GM18909 (cell line): ENCODE results near the gene KRT28.

ENCODE experiments used
- ATAC-seq: cut with Tn5 transposase; IDR thresholded peaks from one replicate; pipeline ENCODE4 v1.9.1; 2021; ENCODE audit warnings: mild to moderate bottlenecking; ENCODE audit not compliant: unreplicated experiment, poor library complexity

KRT28 gene

GRCh38 chr17:40799859-40800258 lies at the start of gene KRT28:
KRT28 (minus strand) TSS chr17:40799959; CDS start chr17:40799893, 66 bp downstream.
- ATAC-seq: no peak

- ATAC-seq: no peak
Observed at GRCh38 chr17:40848583-40849235, 49.0 kb upstream of the KRT28 start.

- ATAC-seq: no peak
Observed at GRCh38 chr17:40846515-40847144, 46.9 kb upstream of the KRT28 start.

GRCh38 chr17:40844671-40845107 lies 44.9 kb upstream of the KRT28 start:
- no peak for ATAC-seq

GRCh38 chr17:40843242-40843641 lies 43.5 kb upstream of the KRT28 start:
- no peak for ATAC-seq

GRCh38 chr17:40841246-40841645 lies 41.5 kb upstream of the KRT28 start:
- ATAC-seq: no peak

- no peak for ATAC-seq
Observed at GRCh38 chr17:40839194-40839593, 39.4 kb upstream of the KRT28 start.

- ATAC-seq: no peak
Observed at GRCh38 chr17:40836020-40836419, 36.3 kb upstream of the KRT28 start.

GRCh38 chr17:40833882-40834281 lies 34.1 kb upstream of the KRT28 start:
- ATAC-seq: no peak

- no peak for ATAC-seq
Observed at GRCh38 chr17:40832840-40833239, 33.1 kb upstream of the KRT28 start.

- ATAC-seq: no peak
Observed at GRCh38 chr17:40830085-40830776, 30.5 kb upstream of the KRT28 start.

GRCh38 chr17:40828454-40829044 lies 28.8 kb upstream of the KRT28 start:
- no peak for ATAC-seq

- ATAC-seq: no peak
Observed at GRCh38 chr17:40827746-40828453, 28.1 kb upstream of the KRT28 start.

- no peak for ATAC-seq
Observed at GRCh38 chr17:40825599-40825998, 25.8 kb upstream of the KRT28 start.

- ATAC-seq: no peak
Observed at GRCh38 chr17:40824015-40824832, 24.5 kb upstream of the KRT28 start.

GRCh38 chr17:40822132-40822812 lies 22.5 kb upstream of the KRT28 start, which contains the start of gene KRT10:
KRT10 (minus strand) TSS chr17:40822614; CDS start chr17:40822585, 29 bp downstream.
- no peak for ATAC-seq

- ATAC-seq: no peak
Observed at GRCh38 chr17:40821536-40821935, 21.8 kb upstream of the KRT28 start.

GRCh38 chr17:40820228-40820838 lies 20.6 kb upstream of the KRT28 start:
- no peak for ATAC-seq
